Measurements from ENCODE around the gene CD8B.

CD8B gene

GRCh38 chr2:86768189-86768949, 93.3 kb downstream of the CD8B start:
- DNase-seq = no peak
